ENCODE measurements around the gene KLHL21. TPM values are rescaled to one million over a fixed set of nuclear protein-coding genes. Genes with fewer than 3 reads are reported as not detected.
"Not testable (repeated sequence)": the region's sequence is repeated elsewhere in the genome, so short reads cannot be mapped to it uniquely, and the experiment has no call there.

Gene KLHL21
- total RNA-seq, 4 donors from 2014 or later: 59.4 to 79.2 (median 72.5) TPM

DNA sequence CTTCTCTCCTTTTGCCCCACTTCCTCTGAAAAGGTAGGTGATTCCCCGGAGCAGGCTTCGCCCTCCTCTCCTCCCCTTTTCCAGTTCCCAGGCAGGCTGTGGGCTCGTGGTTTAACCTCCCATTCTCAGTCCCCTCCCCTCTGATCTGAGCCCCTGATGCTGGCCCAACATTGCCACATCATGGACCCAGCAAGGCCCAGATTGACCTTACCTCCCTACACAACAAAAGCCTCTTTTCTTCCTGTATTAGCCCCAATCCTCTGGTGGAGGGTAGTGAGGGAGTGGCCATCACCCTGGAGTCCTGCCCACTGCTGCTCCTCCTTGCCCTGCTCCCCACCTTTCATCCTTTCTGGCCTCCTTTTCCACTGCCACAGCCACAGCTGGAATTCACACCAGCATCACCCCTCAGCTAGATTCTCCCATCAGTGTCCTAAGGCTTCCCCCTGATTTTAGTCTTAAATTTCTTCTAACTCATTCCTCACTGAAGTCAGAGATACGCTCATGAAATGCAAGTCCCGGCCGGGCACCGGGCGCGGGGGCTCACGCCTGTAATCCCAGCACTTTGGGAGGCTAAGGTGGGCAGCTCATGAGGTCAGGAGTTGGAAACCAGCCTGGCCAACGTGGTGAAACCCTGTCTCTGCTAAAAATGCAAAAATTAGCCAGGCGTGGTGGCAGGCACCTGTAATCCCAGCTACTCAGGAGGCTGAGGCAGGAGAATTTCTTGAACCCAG, 29.9 kb downstream of the KLHL21 start:
- Histone ChIP-seq H3K4me3 (no peak overlapping the region), H3K36me3 (no peaks in the 10 kb centered on the region), H3K27ac (no peak overlapping the region), H3K27me3 (no peaks in the 10 kb centered on the region), H3K9me3 (peaks cover 0 to 11% (median 0%) of the 10 kb centered on the region in 4 donors), H3K4me1 (peaks cover 0 to 2% (median 1%) of the 10 kb centered on the region in 4 donors)
- DNase-seq (ENCODE audit: low spot score in 2 of 2): no peak
- 63 to 66% methylated on average over 12 of the region's 12 CpGs for WGBS, 2 donors
- TF ChIP-seq, protein P1, sequence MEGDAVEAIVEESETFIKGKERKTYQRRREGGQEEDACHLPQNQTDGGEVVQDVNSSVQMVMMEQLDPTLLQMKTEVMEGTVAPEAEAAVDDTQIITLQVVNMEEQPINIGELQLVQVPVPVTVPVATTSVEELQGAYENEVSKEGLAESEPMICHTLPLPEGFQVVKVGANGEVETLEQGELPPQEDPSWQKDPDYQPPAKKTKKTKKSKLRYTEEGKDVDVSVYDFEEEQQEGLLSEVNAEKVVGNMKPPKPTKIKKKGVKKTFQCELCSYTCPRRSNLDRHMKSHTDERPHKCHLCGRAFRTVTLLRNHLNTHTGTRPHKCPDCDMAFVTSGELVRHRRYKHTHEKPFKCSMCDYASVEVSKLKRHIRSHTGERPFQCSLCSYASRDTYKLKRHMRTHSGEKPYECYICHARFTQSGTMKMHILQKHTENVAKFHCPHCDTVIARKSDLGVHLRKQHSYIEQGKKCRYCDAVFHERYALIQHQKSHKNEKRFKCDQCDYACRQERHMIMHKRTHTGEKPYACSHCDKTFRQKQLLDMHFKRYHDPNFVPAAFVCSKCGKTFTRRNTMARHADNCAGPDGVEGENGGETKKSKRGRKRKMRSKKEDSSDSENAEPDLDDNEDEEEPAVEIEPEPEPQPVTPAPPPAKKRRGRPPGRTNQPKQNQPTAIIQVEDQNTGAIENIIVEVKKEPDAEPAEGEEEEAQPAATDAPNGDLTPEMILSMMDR (IDR thresholded peaks at IDR 0.05): no peak
- no peak for TF ChIP-seq EP300 (IDR thresholded peaks at IDR 0.05)
- no peak for TF ChIP-seq POLR2A (IDR thresholded peaks at IDR 0.05)

DNA sequence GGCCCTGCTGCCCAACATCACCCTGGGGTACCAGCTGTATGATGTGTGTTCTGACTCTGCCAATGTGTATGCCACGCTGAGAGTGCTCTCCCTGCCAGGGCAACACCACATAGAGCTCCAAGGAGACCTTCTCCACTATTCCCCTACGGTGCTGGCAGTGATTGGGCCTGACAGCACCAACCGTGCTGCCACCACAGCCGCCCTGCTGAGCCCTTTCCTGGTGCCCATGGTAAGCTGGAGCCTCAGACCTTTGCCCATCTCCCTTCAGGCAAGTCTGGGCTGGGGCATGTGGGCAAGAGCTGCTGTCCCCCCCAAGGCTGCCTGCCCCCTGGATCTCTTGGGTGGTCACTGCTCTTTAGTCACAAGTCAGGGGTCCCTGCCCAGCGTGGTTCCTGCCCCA, 31.7 kb downstream of the KLHL21 start:
- Histone ChIP-seq H3K36me3 (no peaks in the 10 kb centered on the region), H3K4me1 (no peaks in the 10 kb centered on the region), H3K27me3 (no peaks in the 10 kb centered on the region), H3K9me3 (peaks cover 0 to 11% (median 0%) of the 10 kb centered on the region in 4 donors), H3K27ac (no peak overlapping the region), H3K4me3 (no peak overlapping the region)
- no peak for DNase-seq (ENCODE audit: low spot score in 2 of 2)
- WGBS, 2 donors: 75 to 80% methylated on average over 4 to 5 of the region's 5 CpGs
- TF ChIP-seq POLR2A (IDR thresholded peaks at IDR 0.05) (no peak), EP300 (IDR thresholded peaks at IDR 0.05) (no peak)
- TF ChIP-seq, protein P1 (IDR thresholded peaks at IDR 0.05): no peak

DNA sequence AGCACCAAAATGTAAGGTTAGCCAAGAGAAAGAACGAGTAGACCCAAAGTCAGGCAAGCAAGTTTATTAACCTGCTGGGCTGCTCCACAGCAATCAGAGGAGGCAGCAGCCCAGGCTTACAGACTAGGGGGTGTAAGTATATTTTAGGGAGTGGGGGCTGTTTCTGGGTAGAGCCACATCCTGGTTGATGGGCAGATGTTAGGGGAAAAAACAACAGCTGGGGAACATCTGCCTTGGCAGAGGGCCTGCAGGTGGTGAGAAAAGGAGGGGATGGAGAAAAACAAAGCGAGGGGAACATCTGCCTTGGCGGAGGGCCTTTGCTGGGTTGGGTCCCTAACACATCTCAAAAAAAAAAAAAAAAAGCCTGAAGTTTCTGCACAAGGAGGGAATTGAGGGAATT, 32.6 kb downstream of the KLHL21 start:
- H3K27ac ChIP-seq: no peak overlapping the region

DNA sequence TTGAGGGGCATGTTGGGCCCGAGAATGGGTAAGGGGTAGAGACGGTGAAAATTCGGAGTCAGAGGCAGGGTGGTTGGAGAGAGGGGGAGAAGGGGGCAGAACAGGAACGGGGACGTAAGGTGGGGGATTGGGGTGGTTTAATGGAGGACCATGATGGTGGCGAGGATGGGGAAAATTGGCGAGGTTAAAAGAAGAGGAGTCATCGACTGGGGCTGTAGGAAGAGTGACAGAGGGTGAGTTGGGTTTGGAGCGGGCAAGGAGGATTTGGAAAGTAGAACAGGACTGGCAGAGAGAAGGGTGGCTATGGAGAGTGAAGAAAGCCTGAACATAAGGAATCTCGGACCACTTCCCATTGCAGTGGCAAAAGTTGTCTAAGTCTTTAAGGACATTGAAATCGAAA, 33.6 kb downstream of the KLHL21 start:
- no peaks in the 10 kb centered on the region for H3K27me3 ChIP-seq
- no peak overlapping the region for H3K27ac ChIP-seq
- no peaks in the 10 kb centered on the region for H3K4me1 ChIP-seq
- no peak for DNase-seq (ENCODE audit: low spot score in 2 of 2)
- H3K36me3 ChIP-seq: no peaks in the 10 kb centered on the region
- H3K9me3 ChIP-seq: peaks cover 0 to 11% (median 0%) of the 10 kb centered on the region in 4 donors
- no peak for TF ChIP-seq POLR2A (IDR thresholded peaks at IDR 0.05)
- TF ChIP-seq, protein P1 (IDR thresholded peaks at IDR 0.05): no peak
- no peak for TF ChIP-seq EP300 (IDR thresholded peaks at IDR 0.05)
- WGBS, 2 donors: 93% methylated on average over 11 of the region's 11 CpGs
- H3K4me3 ChIP-seq: no peak overlapping the region

More for the DNA sequence above, 32.6 kb downstream of the KLHL21 start:
- 51 to 59% methylated on average over 3 of the region's 3 CpGs for WGBS, 2 donors
- H3K36me3 ChIP-seq: no peaks in the 10 kb centered on the region
- H3K27me3 ChIP-seq: no peaks in the 10 kb centered on the region
- TF ChIP-seq POLR2A (IDR thresholded peaks at IDR 0.05): no peak
- TF ChIP-seq, protein P1 (IDR thresholded peaks at IDR 0.05): no peak
- TF ChIP-seq EP300 (IDR thresholded peaks at IDR 0.05): no peak
- H3K4me1 ChIP-seq: no peaks in the 10 kb centered on the region
- no peak for DNase-seq (ENCODE audit: low spot score in 2 of 2)
- no peak overlapping the region for H3K4me3 ChIP-seq
- peaks cover 0 to 11% (median 0%) of the 10 kb centered on the region in 4 donors for H3K9me3 ChIP-seq

DNA sequence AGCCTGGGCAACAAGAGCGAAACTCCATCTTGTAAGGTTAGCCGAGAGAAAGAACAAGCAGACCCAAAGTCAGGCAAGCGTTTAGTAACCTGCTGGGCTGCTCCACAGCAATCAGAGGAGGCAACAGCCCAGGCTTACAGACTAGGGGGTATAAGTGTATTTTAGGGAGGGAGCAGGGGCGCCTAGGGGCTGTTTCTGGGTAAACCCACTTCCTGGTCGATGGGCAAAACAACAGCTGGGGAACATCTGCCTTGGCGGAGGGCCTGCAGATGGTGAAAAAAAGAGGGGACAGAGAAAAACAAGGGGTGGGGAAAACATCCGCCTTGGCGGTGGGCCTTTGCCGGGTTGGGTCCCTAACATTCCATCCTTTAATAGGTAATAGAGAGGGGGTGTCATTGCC, 42.4 kb downstream of the KLHL21 start:
- DNase-seq (ENCODE audit: low spot score in 2 of 2): no peak
- no peak overlapping the region for H3K4me3 ChIP-seq
- H3K36me3 ChIP-seq: no peaks in the 10 kb centered on the region
- H3K27me3 ChIP-seq: peaks cover 0 to 3% of the 10 kb centered on the region in 2 donors
- WGBS, 2 donors: 68 to 72% methylated on average over 9 of the region's 9 CpGs
- no peaks in the 10 kb centered on the region for H3K9me3 ChIP-seq
- no peak overlapping the region for H3K27ac ChIP-seq
- no peak for TF ChIP-seq POLR2A (IDR thresholded peaks at IDR 0.05)
- TF ChIP-seq EP300 (IDR thresholded peaks at IDR 0.05): no peak
- TF ChIP-seq, protein P1 (IDR thresholded peaks at IDR 0.05): no peak
- H3K4me1 ChIP-seq: peaks cover 0 to 3% (median 0%) of the 10 kb centered on the region in 4 donors

DNA sequence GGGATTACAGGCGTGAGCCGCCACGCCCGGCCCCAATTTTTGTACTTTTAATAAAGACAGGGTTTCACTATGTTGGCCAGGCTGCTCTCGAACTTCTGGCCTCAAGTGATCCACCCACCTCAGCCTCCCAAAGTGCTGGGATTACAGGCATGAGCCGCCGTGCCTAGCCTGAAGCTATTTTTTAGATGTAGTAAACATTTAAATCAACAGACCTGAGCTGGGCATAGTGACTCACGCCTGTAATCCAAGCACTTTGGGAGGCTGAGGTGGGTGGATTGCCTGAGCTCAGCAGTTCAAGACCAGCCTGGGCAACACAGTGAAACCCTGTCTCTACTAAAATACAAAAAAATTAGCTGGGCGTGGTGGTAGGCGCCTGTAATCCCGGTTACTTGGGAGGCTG, 43.5 kb downstream of the KLHL21 start:
- H3K27ac ChIP-seq; H3K9me3 ChIP-seq; H3K27me3 ChIP-seq; H3K36me3 ChIP-seq; H3K4me3 ChIP-seq; DNase-seq (ENCODE audit: low spot score in 2 of 2): not testable (repeated sequence)
- WGBS, 2 donors: 92% methylated on average over 11 of the region's 11 CpGs
- peaks cover 0 to 10% (median 3%) of the 10 kb centered on the region in 4 donors for H3K4me1 ChIP-seq
